Measurements from ENCODE around the gene CCDC157. TPM values are rescaled to one million over a fixed set of nuclear protein-coding genes. Genes with fewer than 3 reads are reported as not detected.

The CCDC157 gene
- total RNA-seq, 4 donors from 2014 or later: 0.99 to 1.9 (median 1.5) TPM

- 90% methylated on average over 9 of the region's 18 CpGs for WGBS, 2 donors (ENCODE audit: low coverage in 1 of 2)
- H3K36me3 ChIP-seq: peaks cover 0 to 16% of the 10 kb centered on the region in 2 donors
- no peak overlapping the region for H3K4me3 ChIP-seq
- no peak overlapping the region for H3K27ac ChIP-seq
- TF ChIP-seq POLR2A (IDR thresholded peaks at IDR 0.05) (no peak), CTCF (IDR thresholded peaks at IDR 0.05) (no peak), POLR2AphosphoS5 (IDR thresholded peaks at IDR 0.05) (no peak)
- H3K27me3 ChIP-seq: no peaks in the 10 kb centered on the region
- ATAC-seq: no peak
- no peaks in the 10 kb centered on the region for H3K9me3 ChIP-seq
- H3K4me1 ChIP-seq: no peaks in the 10 kb centered on the region
These were observed 9.1 kb downstream of the CCDC157 start for GRCh38 chr22:30365891-30366290.

GRCh38 chr22:30368420-30368819, 11.6 kb downstream of the CCDC157 start:
- H3K4me1 ChIP-seq: no peaks in the 10 kb centered on the region
- ATAC-seq: no peak
- peaks cover 0 to 10% of the 10 kb centered on the region in 2 donors for H3K36me3 ChIP-seq
- no peaks in the 10 kb centered on the region for H3K27me3 ChIP-seq
- WGBS, 2 donors (ENCODE audit: low coverage in 1 of 2): no CpG with 5 or more reads among the region's 9 CpGs
- no peak overlapping the region for H3K27ac ChIP-seq
- H3K4me3 ChIP-seq: no peak overlapping the region
- no peak for TF ChIP-seq EP300 (IDR thresholded peaks at IDR 0.05)
- TF ChIP-seq POLR2A (IDR thresholded peaks at IDR 0.05): no peak
- no peak for TF ChIP-seq POLR2AphosphoS5 (IDR thresholded peaks at IDR 0.05)
- no peak for TF ChIP-seq CTCF (IDR thresholded peaks at IDR 0.05)
- no peaks in the 10 kb centered on the region for H3K9me3 ChIP-seq

GRCh38 chr22:30370641-30371230, 13.9 kb downstream of the CCDC157 start:
- H3K36me3 ChIP-seq: peaks cover 0 to 15% of the 10 kb centered on the region in 2 donors
- no peaks in the 10 kb centered on the region for H3K9me3 ChIP-seq
- H3K27me3 ChIP-seq: no peaks in the 10 kb centered on the region
- no peak for ATAC-seq
- H3K4me1 ChIP-seq: no peaks in the 10 kb centered on the region
- H3K4me3 ChIP-seq: no peak overlapping the region
- no peak overlapping the region for H3K27ac ChIP-seq
- WGBS, 2 donors (ENCODE audit: low coverage in 1 of 2): 96% methylated on average over 5 of the region's 19 CpGs; no CpG with 5 or more reads in 1 of the 2 donors
- TF ChIP-seq EP300 (IDR thresholded peaks at IDR 0.05) (no peak), POLR2AphosphoS5 (IDR thresholded peaks at IDR 0.05) (no peak), POLR2A (IDR thresholded peaks at IDR 0.05) (no peak), CTCF (IDR thresholded peaks at IDR 0.05) (no peak)

GRCh38 chr22:30371321-30371720, 14.5 kb downstream of the CCDC157 start:
- Histone ChIP-seq H3K27me3 (no peaks in the 10 kb centered on the region), H3K4me3 (no peak overlapping the region), H3K4me1 (no peaks in the 10 kb centered on the region), H3K36me3 (peaks cover 0 to 11% of the 10 kb centered on the region in 2 donors), H3K27ac (no peak overlapping the region), H3K9me3 (no peaks in the 10 kb centered on the region)
- ATAC-seq: no peak
- no peak for TF ChIP-seq POLR2AphosphoS5 (IDR thresholded peaks at IDR 0.05)
- TF ChIP-seq EP300 (IDR thresholded peaks at IDR 0.05): no peak
- no peak for TF ChIP-seq POLR2A (IDR thresholded peaks at IDR 0.05)
- no peak for TF ChIP-seq CTCF (IDR thresholded peaks at IDR 0.05)
- no CpG with 5 or more reads among the region's 9 CpGs for WGBS, 2 donors (ENCODE audit: low coverage in 1 of 2)

- ATAC-seq: no peak
- Histone ChIP-seq H3K4me3 (no peak overlapping the region), H3K27me3 (no peaks in the 10 kb centered on the region), H3K9me3 (no peaks in the 10 kb centered on the region), H3K27ac (no peak overlapping the region), H3K4me1 (no peaks in the 10 kb centered on the region), H3K36me3 (peaks cover 0 to 15% of the 10 kb centered on the region in 2 donors)
- no peak for TF ChIP-seq EP300 (IDR thresholded peaks at IDR 0.05)
- TF ChIP-seq CTCF (IDR thresholded peaks at IDR 0.05): no peak
- no peak for TF ChIP-seq POLR2AphosphoS5 (IDR thresholded peaks at IDR 0.05)
- TF ChIP-seq POLR2A (IDR thresholded peaks at IDR 0.05): no peak
- WGBS, 2 donors (ENCODE audit: low coverage in 1 of 2): 30% methylated on average over 4 of the region's 13 CpGs; no CpG with 5 or more reads in 1 of the 2 donors
These were observed 15.2 kb downstream of the CCDC157 start for GRCh38 chr22:30371981-30372380.

All from gastroesophageal sphincter (tissue), 4 donors.